ENCODE results near the gene ZGPAT.

The ZGPAT gene

GRCh38 chr20:63685269-63686026, 22.4 kb upstream of the ZGPAT start:
- no peak for TF ChIP-seq POLR2A (IDR thresholded peaks at IDR 0.05; ENCODE audit: low read depth, low read length)
- DNase-seq (ENCODE audit: insufficient read length, low spot score) (no peak), FAIRE-seq (no peak)

GRCh38 chr20:63686094-63686491, 21.7 kb upstream of the ZGPAT start:
- FAIRE-seq (no peak), DNase-seq (ENCODE audit: insufficient read length, low spot score) (no peak)
- TF ChIP-seq POLR2A (IDR thresholded peaks at IDR 0.05; ENCODE audit: low read depth, low read length), result no peak

DNA sequence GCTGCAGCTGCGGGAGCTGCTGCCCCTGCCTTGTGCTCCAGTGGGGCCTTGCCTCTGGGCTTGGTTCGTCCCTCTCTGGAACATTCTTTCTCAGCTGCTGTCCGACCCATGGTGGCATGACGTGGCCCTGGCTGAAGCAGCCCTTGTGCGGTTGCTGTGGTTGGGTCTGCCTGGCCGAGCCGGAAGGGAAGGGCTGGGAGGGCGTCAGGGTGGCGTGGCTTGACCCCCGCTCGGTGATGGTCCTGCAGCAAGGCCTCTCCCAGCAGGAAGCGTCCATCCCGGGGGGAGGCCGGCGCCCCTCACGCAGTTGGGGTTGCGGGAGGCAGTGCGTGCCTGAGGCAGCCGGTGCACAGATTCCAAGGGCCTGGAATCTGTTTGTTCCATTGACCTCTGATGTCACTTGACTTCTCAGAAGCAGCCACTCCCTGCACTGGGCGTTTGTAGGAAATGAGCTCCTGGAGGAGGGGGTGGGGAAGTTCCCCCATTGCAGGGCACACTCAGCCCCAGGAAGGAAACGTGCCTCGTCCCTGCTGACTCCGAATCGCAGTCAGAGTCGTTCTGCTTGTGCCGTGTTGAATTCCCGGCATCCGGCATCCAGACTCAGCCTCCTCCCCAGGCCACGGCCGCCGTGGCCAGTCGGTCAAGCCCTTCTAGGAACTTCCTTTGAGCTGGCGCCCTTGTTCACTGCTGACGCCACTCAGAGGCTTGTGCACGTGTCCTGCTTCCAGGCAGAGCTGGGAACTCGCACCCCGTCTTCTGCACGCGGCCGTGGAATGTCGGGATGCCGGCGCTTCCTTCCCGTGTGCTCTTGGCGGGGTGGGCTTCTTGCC, 21.1 kb upstream of the ZGPAT start:
- FAIRE-seq, result no peak
- DNase-seq (ENCODE audit: insufficient read length, low spot score), result no peak
- TF ChIP-seq POLR2A (IDR thresholded peaks at IDR 0.05; ENCODE audit: low read depth, low read length), result no peak

- no peak for DNase-seq (ENCODE audit: insufficient read length, low spot score)
- FAIRE-seq, result no peak
- TF ChIP-seq POLR2A (IDR thresholded peaks at IDR 0.05; ENCODE audit: low read depth, low read length), result no peak
Measured at GRCh38 chr20:63687419-63688178, 20.2 kb upstream of the ZGPAT start.

- no peak for FAIRE-seq
- TF ChIP-seq POLR2A (IDR thresholded peaks at IDR 0.05; ENCODE audit: low read depth, low read length), result no peak
- DNase-seq (ENCODE audit: insufficient read length, low spot score), result no peak
Measured at GRCh38 chr20:63688228-63689045, 19.4 kb upstream of the ZGPAT start.

DNA sequence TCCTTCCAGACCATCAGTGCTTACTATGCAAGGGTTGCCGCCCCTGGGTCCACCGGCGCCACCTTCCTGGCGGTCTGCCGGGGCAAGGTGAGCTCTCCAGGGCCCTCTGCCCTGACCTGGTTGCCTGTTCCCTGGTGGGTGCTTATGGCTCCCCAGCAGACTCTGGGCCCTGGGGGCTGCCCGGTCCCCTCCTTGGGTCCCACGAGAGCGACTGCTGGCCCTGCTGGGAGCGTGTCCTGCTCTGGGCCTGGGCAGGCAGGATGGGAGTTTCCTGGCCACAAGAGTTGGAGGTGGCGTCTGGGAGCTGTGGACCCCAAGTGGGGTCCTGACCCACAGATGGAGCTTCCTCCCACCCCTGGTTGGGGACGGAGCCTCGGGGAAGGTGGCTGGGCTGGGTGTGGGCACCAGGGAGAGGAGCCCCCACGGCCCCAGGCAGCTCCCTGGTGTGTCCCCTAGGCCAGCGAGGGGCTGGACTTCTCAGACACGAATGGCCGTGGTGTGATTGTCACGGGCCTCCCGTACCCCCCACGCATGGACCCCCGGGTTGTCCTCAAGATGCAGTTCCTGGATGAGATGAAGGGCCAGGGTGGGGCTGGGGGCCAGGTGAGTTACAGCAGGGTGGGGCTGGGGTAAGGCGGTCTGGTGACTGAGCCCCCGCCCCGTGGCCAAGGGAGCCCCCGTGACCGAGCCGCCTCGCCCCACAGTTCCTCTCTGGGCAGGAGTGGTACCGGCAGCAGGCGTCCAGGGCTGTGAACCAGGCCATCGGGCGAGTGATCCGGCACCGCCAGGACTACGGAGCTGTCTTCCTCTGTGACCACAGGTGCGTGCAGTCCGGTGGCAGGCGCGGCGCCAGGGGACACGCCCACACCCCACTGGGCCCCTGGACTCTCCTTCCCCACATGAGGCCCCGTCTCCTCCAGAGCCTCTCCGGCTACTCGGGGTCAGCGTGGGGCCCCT, 18.5 kb upstream of the ZGPAT start:
- no peak for TF ChIP-seq POLR2A (IDR thresholded peaks at IDR 0.05; ENCODE audit: low read depth, low read length)
- FAIRE-seq (no peak), DNase-seq (ENCODE audit: insufficient read length, low spot score) (no peak)

- FAIRE-seq (no peak), DNase-seq (ENCODE audit: insufficient read length, low spot score) (no peak)
- TF ChIP-seq POLR2A (IDR thresholded peaks at IDR 0.05; ENCODE audit: low read depth, low read length), result no peak
Measured at GRCh38 chr20:63690003-63690897, 17.6 kb upstream of the ZGPAT start.

DNA sequence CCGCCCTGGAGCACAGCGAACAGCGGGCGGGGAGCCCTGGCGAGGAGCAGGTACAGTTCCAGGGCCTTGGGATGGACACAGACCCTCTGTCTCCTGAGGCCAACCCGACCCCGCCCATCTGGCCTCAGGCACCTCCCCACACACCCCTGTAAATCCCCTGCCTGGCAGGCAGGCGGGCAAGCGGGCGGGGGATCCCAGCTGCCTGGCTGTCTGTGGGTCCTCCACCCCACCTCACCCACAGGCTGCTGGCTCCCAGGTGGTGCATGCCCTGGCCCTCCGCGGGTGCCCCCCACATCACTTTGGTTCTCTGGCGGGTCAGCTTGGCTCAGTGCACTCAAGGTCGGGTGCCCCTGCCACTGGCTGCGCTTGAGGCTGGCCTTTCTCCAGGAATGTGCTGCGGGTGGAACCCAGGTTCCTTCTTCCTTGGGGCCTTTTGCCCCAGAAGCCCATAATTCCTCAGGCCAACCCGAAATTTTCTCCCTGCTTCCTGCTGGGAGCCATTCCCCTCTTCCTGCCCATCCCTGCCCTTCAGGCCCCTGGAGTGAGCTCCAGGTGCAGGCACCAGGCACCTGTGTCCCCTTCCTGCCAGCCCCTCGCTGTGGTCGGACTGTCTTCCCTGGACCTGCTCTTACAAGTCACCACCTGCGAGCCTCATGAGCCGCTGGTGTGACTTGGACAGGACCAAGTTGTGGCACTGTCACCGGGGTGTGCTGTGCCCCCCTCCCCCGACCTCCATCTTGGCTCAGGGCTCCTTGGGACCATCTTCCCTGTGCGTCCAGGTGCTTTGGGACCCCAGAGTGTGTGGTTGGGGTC, 16.7 kb upstream of the ZGPAT start:
- FAIRE-seq (no peak), DNase-seq (ENCODE audit: insufficient read length, low spot score) (peak; percentile 37)

GRCh38 chr20:63691711-63692435, 16.0 kb upstream of the ZGPAT start:
- TF ChIP-seq POLR2A (IDR thresholded peaks at IDR 0.05; ENCODE audit: low read depth, low read length), result no peak
- FAIRE-seq, result no peak
- DNase-seq (ENCODE audit: insufficient read length, low spot score), result peak; percentile 23

More for the DNA sequence above, 16.7 kb upstream of the ZGPAT start:
- TF ChIP-seq POLR2A (IDR thresholded peaks at IDR 0.05; ENCODE audit: low read depth, low read length), result no peak

DNA sequence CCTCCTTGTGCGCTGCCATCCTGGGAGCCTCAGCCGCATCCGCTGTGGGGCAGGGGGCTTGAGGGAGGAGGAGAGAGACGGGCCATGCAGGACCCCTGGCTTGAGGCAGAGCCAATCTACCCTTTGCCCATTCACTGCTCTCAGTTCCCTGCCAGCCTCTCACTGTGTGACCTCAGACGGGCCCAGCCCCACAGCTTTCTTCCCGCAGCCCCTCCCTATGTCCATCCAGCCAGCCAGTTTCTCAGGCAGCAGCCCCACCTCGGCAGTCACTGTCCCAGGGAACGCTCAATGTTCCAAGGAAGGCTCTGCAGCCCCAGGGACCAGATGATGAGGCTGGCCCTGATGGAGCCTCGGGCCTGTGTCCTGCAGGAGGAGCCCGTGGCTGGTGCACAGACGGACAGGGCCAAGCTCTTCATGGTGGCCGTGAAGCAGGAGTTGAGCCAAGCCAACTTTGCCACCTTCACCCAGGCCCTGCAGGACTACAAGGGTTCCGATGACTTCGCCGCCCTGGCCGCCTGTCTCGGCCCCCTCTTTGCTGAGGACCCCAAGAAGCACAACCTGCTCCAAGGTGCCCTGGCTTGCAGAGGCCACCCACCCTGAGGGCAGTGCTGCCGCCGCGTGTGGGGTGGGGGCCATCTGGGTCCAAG, 15.3 kb upstream of the ZGPAT start:
- no peak for TF ChIP-seq POLR2A (IDR thresholded peaks at IDR 0.05; ENCODE audit: low read depth, low read length)
- FAIRE-seq, result no peak
- peak; percentile 46 for DNase-seq (ENCODE audit: insufficient read length, low spot score)
